ENCODE results near the gene SLC6A9. TPM values are rescaled to one million over a fixed set of nuclear protein-coding genes. Genes with fewer than 3 reads are reported as not detected.

Gene SLC6A9
- total and polyA plus RNA-seq, 4 donors = 0.57 to 47.7 (median 3.6) TPM

GRCh38 chr1:44029260-44029910 lies 1.9 kb downstream of the SLC6A9 start:
- peak overlapping the region; percentile 28 to 48 for H3K27ac ChIP-seq (ENCODE audit: low read depth in 1 of 2, low read length in 2 of 2)
- no peaks in the 10 kb centered on the region for H3K9me3 ChIP-seq (ENCODE audit: control insufficient read depth in 4 of 4, low read length in 3 of 4)
- 44% methylated on average over 17 of the region's 17 CpGs for WGBS
- H3K27me3 ChIP-seq (ENCODE audit: control insufficient read depth in 4 of 4, insufficient read depth in 4 of 4, low read length in 3 of 4) = no peaks in the 10 kb centered on the region
- peak overlapping the region; percentile 8 to 78 for H3K9ac ChIP-seq (ENCODE audit: low read depth in 1 of 2, low read length in 2 of 2)
- no peak for DNase-seq (ENCODE audit: low spot score)
- H3K36me3 ChIP-seq (ENCODE audit: control insufficient read depth in 4 of 4, insufficient read depth in 3 of 4, low read depth in 1 of 4, low read length in 3 of 4) = no peaks in the 10 kb centered on the region
- TF ChIP-seq FOXA1 (IDR thresholded peaks at IDR 0.05) = no peak
- peak overlapping the region; percentile 62 to 73 (median 68) for H3K4me3 ChIP-seq (ENCODE audit: low read depth in 1 of 3, low read length in 3 of 3)
- H3K4me1 ChIP-seq (ENCODE audit: control insufficient read depth in 4 of 4, insufficient read depth in 4 of 4, low read length in 3 of 4) = peaks cover 3 to 28% (median 10%) of the 10 kb centered on the region in 4 donors

- no peak for DNase-seq (ENCODE audit: low spot score)
- Histone ChIP-seq H3K9me3 (ENCODE audit: control insufficient read depth in 4 of 4, low read length in 3 of 4) (no peaks in the 10 kb centered on the region), H3K9ac (ENCODE audit: low read depth in 1 of 2, low read length in 2 of 2) (no peak overlapping the region), H3K27ac (ENCODE audit: low read depth in 1 of 2, low read length in 2 of 2) (no peak overlapping the region), H3K4me1 (ENCODE audit: control insufficient read depth in 4 of 4, insufficient read depth in 4 of 4, low read length in 3 of 4) (peaks cover 3 to 27% (median 10%) of the 10 kb centered on the region in 4 donors), H3K27me3 (ENCODE audit: control insufficient read depth in 4 of 4, insufficient read depth in 4 of 4, low read length in 3 of 4) (no peaks in the 10 kb centered on the region), H3K36me3 (ENCODE audit: control insufficient read depth in 4 of 4, insufficient read depth in 3 of 4, low read depth in 1 of 4, low read length in 3 of 4) (no peaks in the 10 kb centered on the region), H3K4me3 (ENCODE audit: low read depth in 1 of 3, low read length in 3 of 3) (no peak overlapping the region)
- TF ChIP-seq RXRA (IDR thresholded peaks at IDR 0.05) = no peak
- no peak for TF ChIP-seq SP1 (IDR thresholded peaks at IDR 0.05)
- no peak for TF ChIP-seq HNF4G (IDR thresholded peaks at IDR 0.05)
- no peak for TF ChIP-seq CTCF (IDR thresholded peaks at IDR 0.05; ENCODE audit: low read depth, low read length, missing input control)
- TF ChIP-seq HNF4A (conservative IDR thresholded peaks at IDR 0.05) = no peak
- TF ChIP-seq NR2F2 (IDR thresholded peaks at IDR 0.05) = no peak
- no peak for TF ChIP-seq FOXA2 (IDR thresholded peaks at IDR 0.05)
- no peak for TF ChIP-seq YY1 (IDR thresholded peaks at IDR 0.05)
- no peak for TF ChIP-seq EGR1 (IDR thresholded peaks at IDR 0.05; ENCODE audit: low read depth in 2 of 2)
- TF ChIP-seq JUND (IDR thresholded peaks at IDR 0.05) = no peak
- 93% methylated on average over 3 of the region's 3 CpGs for WGBS
Observed at GRCh38 chr1:44027320-44027719, 3.9 kb downstream of the SLC6A9 start.

DNA sequence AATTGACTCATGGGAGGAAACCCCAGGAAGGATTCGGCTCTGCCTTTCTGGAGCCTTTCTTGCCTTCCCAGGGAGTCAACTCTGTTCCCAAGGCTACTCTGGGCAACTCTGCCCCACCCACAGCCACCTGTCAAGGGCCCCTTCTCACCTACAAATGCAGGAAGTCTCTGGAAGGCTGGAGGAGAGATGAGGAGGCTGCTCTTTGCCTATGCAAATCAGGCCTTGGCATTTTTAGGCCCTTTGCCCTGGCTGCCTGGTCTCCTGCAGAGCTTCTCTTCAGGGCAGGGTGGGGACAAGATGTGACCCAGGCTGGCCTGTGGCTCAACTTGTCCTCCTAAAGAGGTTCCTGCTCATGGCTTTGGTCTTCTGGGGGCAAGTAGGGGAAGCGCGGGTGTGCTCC lies 5.4 kb downstream of the SLC6A9 start:
- Histone ChIP-seq H3K36me3 (ENCODE audit: control insufficient read depth in 4 of 4, insufficient read depth in 3 of 4, low read depth in 1 of 4, low read length in 3 of 4) (no peaks in the 10 kb centered on the region), H3K27ac (ENCODE audit: low read depth in 1 of 2, low read length in 2 of 2) (no peak overlapping the region), H3K9ac (ENCODE audit: low read depth in 1 of 2, low read length in 2 of 2) (no peak overlapping the region), H3K4me1 (ENCODE audit: control insufficient read depth in 4 of 4, insufficient read depth in 4 of 4, low read length in 3 of 4) (peaks cover 0 to 13% (median 6%) of the 10 kb centered on the region in 4 donors), H3K9me3 (ENCODE audit: control insufficient read depth in 4 of 4, low read length in 3 of 4) (no peaks in the 10 kb centered on the region), H3K27me3 (ENCODE audit: control insufficient read depth in 4 of 4, insufficient read depth in 4 of 4, low read length in 3 of 4) (no peaks in the 10 kb centered on the region), H3K4me3 (ENCODE audit: low read depth in 1 of 3, low read length in 3 of 3) (no peak overlapping the region)
- WGBS = 84% methylated on average over 3 of the region's 3 CpGs
- DNase-seq (ENCODE audit: low spot score) = no peak
- TF ChIP-seq TAF1 (conservative IDR thresholded peaks at IDR 0.05) = no peak
- TF ChIP-seq NR2F2 (IDR thresholded peaks at IDR 0.05) = no peak
- no peak for TF ChIP-seq SP1 (IDR thresholded peaks at IDR 0.05)
- TF ChIP-seq FOXA1 (IDR thresholded peaks at IDR 0.05) = no peak
- TF ChIP-seq FOXA2 (IDR thresholded peaks at IDR 0.05) = no peak
- no peak for TF ChIP-seq HNF4A (conservative IDR thresholded peaks at IDR 0.05)
- TF ChIP-seq HNF4G (IDR thresholded peaks at IDR 0.05) = no peak
- no peak for TF ChIP-seq YY1 (IDR thresholded peaks at IDR 0.05)
- TF ChIP-seq, protein P1, sequence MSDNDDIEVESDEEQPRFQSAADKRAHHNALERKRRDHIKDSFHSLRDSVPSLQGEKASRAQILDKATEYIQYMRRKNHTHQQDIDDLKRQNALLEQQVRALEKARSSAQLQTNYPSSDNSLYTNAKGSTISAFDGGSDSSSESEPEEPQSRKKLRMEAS (IDR thresholded peaks at IDR 0.05) = no peak
- TF ChIP-seq, protein P2, sequence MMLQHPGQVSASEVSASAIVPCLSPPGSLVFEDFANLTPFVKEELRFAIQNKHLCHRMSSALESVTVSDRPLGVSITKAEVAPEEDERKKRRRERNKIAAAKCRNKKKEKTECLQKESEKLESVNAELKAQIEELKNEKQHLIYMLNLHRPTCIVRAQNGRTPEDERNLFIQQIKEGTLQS (IDR thresholded peaks at IDR 0.05) = no peak
- no peak for TF ChIP-seq GABPA (IDR thresholded peaks at IDR 0.05 in 1 of 2, conservative IDR thresholded peaks at IDR 0.05 in 1 of 2)
- no peak for TF ChIP-seq RAD21 (IDR thresholded peaks at IDR 0.05)
- no peak for TF ChIP-seq JUND (IDR thresholded peaks at IDR 0.05)
- TF ChIP-seq RXRA (IDR thresholded peaks at IDR 0.05) = no peak
- no peak for TF ChIP-seq EGR1 (IDR thresholded peaks at IDR 0.05; ENCODE audit: low read depth in 2 of 2)
- TF ChIP-seq, protein P3, sequence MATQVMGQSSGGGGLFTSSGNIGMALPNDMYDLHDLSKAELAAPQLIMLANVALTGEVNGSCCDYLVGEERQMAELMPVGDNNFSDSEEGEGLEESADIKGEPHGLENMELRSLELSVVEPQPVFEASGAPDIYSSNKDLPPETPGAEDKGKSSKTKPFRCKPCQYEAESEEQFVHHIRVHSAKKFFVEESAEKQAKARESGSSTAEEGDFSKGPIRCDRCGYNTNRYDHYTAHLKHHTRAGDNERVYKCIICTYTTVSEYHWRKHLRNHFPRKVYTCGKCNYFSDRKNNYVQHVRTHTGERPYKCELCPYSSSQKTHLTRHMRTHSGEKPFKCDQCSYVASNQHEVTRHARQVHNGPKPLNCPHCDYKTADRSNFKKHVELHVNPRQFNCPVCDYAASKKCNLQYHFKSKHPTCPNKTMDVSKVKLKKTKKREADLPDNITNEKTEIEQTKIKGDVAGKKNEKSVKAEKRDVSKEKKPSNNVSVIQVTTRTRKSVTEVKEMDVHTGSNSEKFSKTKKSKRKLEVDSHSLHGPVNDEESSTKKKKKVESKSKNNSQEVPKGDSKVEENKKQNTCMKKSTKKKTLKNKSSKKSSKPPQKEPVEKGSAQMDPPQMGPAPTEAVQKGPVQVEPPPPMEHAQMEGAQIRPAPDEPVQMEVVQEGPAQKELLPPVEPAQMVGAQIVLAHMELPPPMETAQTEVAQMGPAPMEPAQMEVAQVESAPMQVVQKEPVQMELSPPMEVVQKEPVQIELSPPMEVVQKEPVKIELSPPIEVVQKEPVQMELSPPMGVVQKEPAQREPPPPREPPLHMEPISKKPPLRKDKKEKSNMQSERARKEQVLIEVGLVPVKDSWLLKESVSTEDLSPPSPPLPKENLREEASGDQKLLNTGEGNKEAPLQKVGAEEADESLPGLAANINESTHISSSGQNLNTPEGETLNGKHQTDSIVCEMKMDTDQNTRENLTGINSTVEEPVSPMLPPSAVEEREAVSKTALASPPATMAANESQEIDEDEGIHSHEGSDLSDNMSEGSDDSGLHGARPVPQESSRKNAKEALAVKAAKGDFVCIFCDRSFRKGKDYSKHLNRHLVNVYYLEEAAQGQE (IDR thresholded peaks at IDR 0.05) = no peak
- TF ChIP-seq, protein P4, sequence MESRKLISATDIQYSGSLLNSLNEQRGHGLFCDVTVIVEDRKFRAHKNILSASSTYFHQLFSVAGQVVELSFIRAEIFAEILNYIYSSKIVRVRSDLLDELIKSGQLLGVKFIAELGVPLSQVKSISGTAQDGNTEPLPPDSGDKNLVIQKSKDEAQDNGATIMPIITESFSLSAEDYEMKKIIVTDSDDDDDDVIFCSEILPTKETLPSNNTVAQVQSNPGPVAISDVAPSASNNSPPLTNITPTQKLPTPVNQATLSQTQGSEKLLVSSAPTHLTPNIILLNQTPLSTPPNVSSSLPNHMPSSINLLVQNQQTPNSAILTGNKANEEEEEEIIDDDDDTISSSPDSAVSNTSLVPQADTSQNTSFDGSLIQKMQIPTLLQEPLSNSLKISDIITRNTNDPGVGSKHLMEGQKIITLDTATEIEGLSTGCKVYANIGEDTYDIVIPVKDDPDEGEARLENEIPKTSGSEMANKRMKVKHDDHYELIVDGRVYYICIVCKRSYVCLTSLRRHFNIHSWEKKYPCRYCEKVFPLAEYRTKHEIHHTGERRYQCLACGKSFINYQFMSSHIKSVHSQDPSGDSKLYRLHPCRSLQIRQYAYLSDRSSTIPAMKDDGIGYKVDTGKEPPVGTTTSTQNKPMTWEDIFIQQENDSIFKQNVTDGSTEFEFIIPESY (IDR thresholded peaks at IDR 0.05) = no peak

Measured in liver (tissue), 9 donors.